ENCODE measurements around the gene PKNOX2. TPM values are rescaled to one million over a fixed set of nuclear protein-coding genes. Genes with fewer than 3 reads are reported as not detected.

The PKNOX2 gene
- total and polyA plus RNA-seq, 3 experiments from 2014 or later, result not detected

DNA sequence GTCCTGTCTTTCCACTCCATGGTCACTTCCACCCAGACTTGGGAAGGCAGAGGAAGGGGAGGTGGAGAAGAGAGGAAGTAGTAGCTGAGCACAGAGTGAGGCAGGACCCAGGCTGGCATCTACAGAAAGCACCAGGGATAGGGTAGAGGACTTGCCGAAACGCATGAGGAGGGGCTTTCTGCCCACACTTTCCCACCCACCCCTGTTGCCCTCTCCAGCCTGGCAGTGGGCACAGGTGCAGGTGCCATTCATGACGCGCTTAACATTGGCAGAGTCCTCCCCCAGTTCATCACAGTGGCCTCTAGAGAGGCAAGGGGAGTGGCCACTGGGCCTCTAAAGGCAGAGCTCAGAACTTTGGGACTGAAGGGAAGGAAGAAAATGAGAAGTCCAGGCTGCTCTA is 249.6 kb downstream of the PKNOX2 start:
- no peaks in the 10 kb centered on the region for H3K27me3 ChIP-seq (ENCODE audit: insufficient read depth, low read length, poor library complexity, severe bottlenecking)
- DNase-seq, result no peak
- CTCF ChIA-PET, result no interaction called here
- peaks cover 0 to 2% (median 0%) of the 10 kb centered on the region in 3 donors for H3K36me3 Mint-ChIP-seq
- H3K27ac Mint-ChIP-seq, result no peak overlapping the region
- H3K9me3 ChIP-seq (ENCODE audit: low read length), result no peaks in the 10 kb centered on the region
- no peak overlapping the region for H3K27ac ChIP-seq (ENCODE audit: low read depth, low read length)
- H3K27me3 Mint-ChIP-seq, result peaks cover 10 to 36% of the 10 kb centered on the region in 2 donors
- no peaks in the 10 kb centered on the region for H3K9me3 Mint-ChIP-seq
- H3K4me1 Mint-ChIP-seq, result no peaks in the 10 kb centered on the region
- POLR2A ChIA-PET, result no interaction called here
- no peaks in the 10 kb centered on the region for H3K36me3 ChIP-seq (ENCODE audit: insufficient read depth, low read length)
- no peak overlapping the region for H3K4me3 ChIP-seq (ENCODE audit: low read length)
- no peaks in the 10 kb centered on the region for H3K4me1 ChIP-seq (ENCODE audit: insufficient read depth, low read length)
- H3K4me3 Mint-ChIP-seq, result no peak overlapping the region

DNA sequence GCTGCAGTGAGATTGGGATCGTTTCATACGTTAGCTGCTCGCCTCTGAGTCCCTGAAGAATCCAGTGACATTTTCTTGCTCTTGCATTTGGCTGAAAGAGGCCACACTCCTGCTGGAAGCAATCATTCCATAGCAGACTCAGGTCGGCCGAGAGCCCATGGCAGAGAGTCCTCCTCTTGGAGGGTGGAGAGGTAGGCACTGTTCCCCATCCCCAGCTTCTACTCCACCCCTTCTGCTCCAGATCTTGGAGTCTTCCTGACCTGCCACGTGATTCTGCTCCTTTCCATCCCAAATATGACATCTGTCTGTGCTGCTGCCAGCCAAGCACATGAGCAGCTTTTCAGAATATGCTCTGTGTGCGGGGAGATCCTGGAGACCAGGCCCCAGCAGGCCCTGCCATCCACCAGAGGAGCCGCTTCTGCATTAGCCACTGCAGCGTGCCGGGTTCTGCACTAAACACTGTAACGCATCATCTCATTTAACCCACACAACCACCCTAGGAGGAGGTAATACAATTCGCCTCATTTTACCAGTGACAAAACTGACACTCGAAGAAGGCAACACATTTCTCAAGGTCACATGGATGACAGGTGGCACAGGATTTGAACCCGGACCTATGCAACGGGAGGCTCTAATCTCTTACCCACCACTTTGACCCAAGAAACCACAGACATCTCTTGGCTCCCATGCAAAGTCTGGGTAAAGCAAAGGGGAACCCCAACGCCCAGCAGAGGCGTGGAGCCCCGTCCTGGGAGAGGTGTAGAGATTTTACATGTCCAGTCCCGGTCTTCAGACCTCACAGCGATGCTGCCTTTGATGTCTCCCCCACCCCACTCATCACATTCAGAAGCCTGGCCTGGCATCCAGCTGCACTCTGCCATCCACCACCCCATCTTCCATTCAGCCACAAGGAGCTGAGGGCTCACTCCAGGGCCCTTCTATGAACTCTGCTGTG is 252.7 kb downstream of the PKNOX2 start:
- no peaks in the 10 kb centered on the region for H3K36me3 Mint-ChIP-seq
- Histone ChIP-seq H3K27me3 (ENCODE audit: insufficient read depth, low read length, poor library complexity, severe bottlenecking) (no peaks in the 10 kb centered on the region), H3K36me3 (ENCODE audit: insufficient read depth, low read length) (no peaks in the 10 kb centered on the region), H3K9me3 (ENCODE audit: low read length) (no peaks in the 10 kb centered on the region), H3K4me3 (ENCODE audit: low read length) (no peak overlapping the region), H3K4me1 (ENCODE audit: insufficient read depth, low read length) (no peaks in the 10 kb centered on the region), H3K27ac (ENCODE audit: low read depth, low read length) (no peak overlapping the region)
- no peaks in the 10 kb centered on the region for H3K4me1 Mint-ChIP-seq
- no peak overlapping the region for H3K27ac Mint-ChIP-seq
- ChIA-PET CTCF (no interaction called here), POLR2A (no interaction called here)
- H3K4me3 Mint-ChIP-seq, result no peak overlapping the region
- H3K9me3 Mint-ChIP-seq, result no peaks in the 10 kb centered on the region
- H3K27me3 Mint-ChIP-seq, result peaks cover 4 to 35% of the 10 kb centered on the region in 2 donors
- no peak for DNase-seq

DNA sequence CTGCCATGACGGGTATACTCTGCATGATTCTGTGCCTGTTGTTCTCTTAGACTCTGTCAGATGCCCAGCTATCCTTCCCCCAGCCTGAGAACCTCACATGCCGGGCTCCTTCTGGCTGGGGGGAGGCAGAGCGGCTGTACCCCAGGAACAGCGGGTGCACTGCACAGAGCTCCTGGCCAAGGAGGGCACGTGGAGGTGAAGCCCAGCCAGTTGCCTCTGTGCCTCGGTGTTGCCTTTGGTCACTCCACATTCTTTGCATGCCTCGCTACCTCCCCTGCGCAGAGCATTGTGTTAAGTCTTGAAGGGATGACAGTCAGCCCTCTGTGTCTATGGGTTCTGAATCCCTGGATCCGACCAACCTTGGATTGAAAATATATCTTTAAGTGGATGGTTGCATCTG is 253.8 kb downstream of the PKNOX2 start:
- no peaks in the 10 kb centered on the region for H3K4me1 ChIP-seq (ENCODE audit: insufficient read depth, low read length)
- Mint-ChIP-seq H3K9me3 (no peaks in the 10 kb centered on the region), H3K27ac (peak overlapping the region in 1 of 8 donors; percentile 79), H3K4me1 (peaks cover 0 to 3% (median 2%) of the 10 kb centered on the region in 3 donors), H3K4me3 (no peak overlapping the region), H3K36me3 (no peaks in the 10 kb centered on the region), H3K27me3 (peaks cover 3 to 29% of the 10 kb centered on the region in 2 donors)
- H3K9me3 ChIP-seq (ENCODE audit: low read length), result no peaks in the 10 kb centered on the region
- no peaks in the 10 kb centered on the region for H3K27me3 ChIP-seq (ENCODE audit: insufficient read depth, low read length, poor library complexity, severe bottlenecking)
- POLR2A ChIA-PET, result no interaction called here
- H3K4me3 ChIP-seq (ENCODE audit: low read length), result no peak overlapping the region
- DNase-seq, result no peak
- CTCF ChIA-PET, result no interaction called here
- H3K27ac ChIP-seq (ENCODE audit: low read depth, low read length), result no peak overlapping the region
- H3K36me3 ChIP-seq (ENCODE audit: insufficient read depth, low read length), result no peaks in the 10 kb centered on the region

DNA sequence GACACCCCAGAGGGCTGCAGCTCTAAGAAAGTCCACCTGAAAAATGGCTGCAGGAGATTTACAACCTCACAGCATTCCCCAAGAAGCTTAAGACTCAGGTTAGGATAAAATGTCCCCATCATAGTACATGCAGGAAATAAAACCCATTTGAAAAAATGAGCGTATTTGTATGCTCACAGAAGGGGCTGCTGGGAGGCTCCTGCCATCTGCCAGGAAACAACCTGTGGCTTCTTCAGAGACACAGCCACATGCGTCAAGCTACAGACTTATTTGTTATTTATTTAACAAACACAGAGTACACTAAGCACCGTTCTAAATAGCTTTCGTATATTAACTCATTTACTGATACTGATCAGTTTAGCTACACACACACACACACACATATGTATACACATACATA is 258.1 kb downstream of the PKNOX2 start:
- Mint-ChIP-seq H3K36me3 (no peaks in the 10 kb centered on the region), H3K27me3 (peaks cover 11 to 30% of the 10 kb centered on the region in 2 donors), H3K4me3 (no peak overlapping the region), H3K27ac (no peak overlapping the region), H3K9me3 (no peaks in the 10 kb centered on the region), H3K4me1 (peaks cover 0 to 3% (median 2%) of the 10 kb centered on the region in 3 donors)
- Histone ChIP-seq H3K27me3 (ENCODE audit: insufficient read depth, low read length, poor library complexity, severe bottlenecking) (no peaks in the 10 kb centered on the region), H3K27ac (ENCODE audit: low read depth, low read length) (no peak overlapping the region), H3K4me1 (ENCODE audit: insufficient read depth, low read length) (no peaks in the 10 kb centered on the region), H3K4me3 (ENCODE audit: low read length) (no peak overlapping the region), H3K9me3 (ENCODE audit: low read length) (no peaks in the 10 kb centered on the region), H3K36me3 (ENCODE audit: insufficient read depth, low read length) (no peaks in the 10 kb centered on the region)
- CTCF ChIA-PET, result interaction anchor here (0.8 to 1.3 kb wide), 3 partner anchors 9 to 11 kb away, joined by 3 to 6 read pairs (median 4); no protein-coding TSS in a partner anchor
- POLR2A ChIA-PET, result no interaction called here
- DNase-seq, result no peak

DNA sequence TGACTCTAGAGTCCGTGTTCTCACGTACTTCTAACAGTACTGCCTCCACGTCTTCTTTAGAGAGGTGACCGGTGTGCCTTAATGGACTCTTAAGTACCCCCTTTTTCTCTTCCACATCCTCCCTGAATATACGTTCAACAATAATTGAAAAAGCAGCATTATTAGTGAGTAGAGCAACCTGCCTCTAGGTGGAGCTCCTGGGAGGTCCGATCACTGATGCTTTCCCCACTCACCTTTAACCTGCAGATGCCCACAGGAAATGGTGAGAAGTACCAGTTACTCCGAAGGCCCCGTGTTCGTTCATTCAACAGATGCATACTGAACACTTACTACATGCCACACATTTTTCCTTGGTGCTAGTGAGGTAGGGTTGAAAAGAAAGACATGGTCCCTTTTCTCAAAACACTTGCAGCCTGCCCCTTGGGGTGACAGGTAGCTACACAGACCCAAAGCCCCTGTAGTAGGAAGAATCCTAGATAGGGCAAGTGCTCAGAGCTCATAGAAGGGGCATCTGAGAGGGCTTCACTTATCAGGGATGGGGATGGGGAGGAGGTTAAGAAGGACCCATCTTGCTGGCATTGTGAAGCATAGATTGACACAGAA is 258.8 kb downstream of the PKNOX2 start:
- CTCF ChIA-PET, result interaction anchor here (0.8 to 1.3 kb wide), 3 partner anchors 8 to 11 kb away, joined by 3 to 6 read pairs (median 4); no protein-coding TSS in a partner anchor
- peak overlapping the region in 2 of 8 donors; percentile 3 to 14 for H3K27ac Mint-ChIP-seq
- no peak overlapping the region for H3K27ac ChIP-seq (ENCODE audit: low read depth, low read length)
- POLR2A ChIA-PET, result no interaction called here
- H3K27me3 ChIP-seq (ENCODE audit: insufficient read depth, low read length, poor library complexity, severe bottlenecking), result no peaks in the 10 kb centered on the region
- no peaks in the 10 kb centered on the region for H3K9me3 ChIP-seq (ENCODE audit: low read length)
- no peaks in the 10 kb centered on the region for H3K4me1 ChIP-seq (ENCODE audit: insufficient read depth, low read length)
- H3K27me3 Mint-ChIP-seq, result peaks cover 10 to 28% of the 10 kb centered on the region in 2 donors
- no peaks in the 10 kb centered on the region for H3K36me3 ChIP-seq (ENCODE audit: insufficient read depth, low read length)
- H3K4me1 Mint-ChIP-seq, result peaks cover 0 to 3% (median 2%) of the 10 kb centered on the region in 3 donors
- no peak overlapping the region for H3K4me3 ChIP-seq (ENCODE audit: low read length)
- no peaks in the 10 kb centered on the region for H3K9me3 Mint-ChIP-seq
- no peaks in the 10 kb centered on the region for H3K36me3 Mint-ChIP-seq
- DNase-seq, result no peak
- H3K4me3 Mint-ChIP-seq, result no peak overlapping the region

DNA sequence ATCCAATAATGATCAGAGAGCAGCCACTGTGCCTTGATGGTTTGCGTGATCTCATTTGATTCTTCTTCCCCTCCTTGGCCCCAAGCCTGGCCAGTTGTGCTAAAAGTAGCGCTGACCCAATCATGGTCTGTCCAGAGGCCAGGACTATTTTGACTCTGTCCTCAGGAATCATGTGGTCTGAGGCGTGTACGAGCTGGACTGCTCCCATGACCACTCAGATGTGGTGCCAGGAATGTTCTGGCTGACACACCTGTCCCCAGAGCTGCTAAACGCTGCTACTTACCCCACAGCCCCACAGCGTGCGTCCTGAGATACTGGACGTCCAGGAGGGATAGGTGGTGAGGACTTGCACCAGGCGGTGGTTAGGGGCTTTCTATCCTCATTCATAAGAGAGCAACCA is 261.1 kb downstream of the PKNOX2 start:
- H3K4me3 ChIP-seq (ENCODE audit: low read length), result no peak overlapping the region
- Mint-ChIP-seq H3K9me3 (no peaks in the 10 kb centered on the region), H3K27me3 (peaks cover 10 to 28% of the 10 kb centered on the region in 2 donors), H3K36me3 (no peaks in the 10 kb centered on the region), H3K27ac (no peak overlapping the region), H3K4me3 (no peak overlapping the region), H3K4me1 (peaks cover 0 to 3% (median 3%) of the 10 kb centered on the region in 3 donors)
- no peaks in the 10 kb centered on the region for H3K27me3 ChIP-seq (ENCODE audit: insufficient read depth, low read length, poor library complexity, severe bottlenecking)
- no peaks in the 10 kb centered on the region for H3K4me1 ChIP-seq (ENCODE audit: insufficient read depth, low read length)
- no peak overlapping the region for H3K27ac ChIP-seq (ENCODE audit: low read depth, low read length)
- DNase-seq, result no peak
- H3K9me3 ChIP-seq (ENCODE audit: low read length), result no peaks in the 10 kb centered on the region
- ChIA-PET CTCF (no interaction called here), POLR2A (no interaction called here)
- H3K36me3 ChIP-seq (ENCODE audit: insufficient read depth, low read length), result no peaks in the 10 kb centered on the region

DNA sequence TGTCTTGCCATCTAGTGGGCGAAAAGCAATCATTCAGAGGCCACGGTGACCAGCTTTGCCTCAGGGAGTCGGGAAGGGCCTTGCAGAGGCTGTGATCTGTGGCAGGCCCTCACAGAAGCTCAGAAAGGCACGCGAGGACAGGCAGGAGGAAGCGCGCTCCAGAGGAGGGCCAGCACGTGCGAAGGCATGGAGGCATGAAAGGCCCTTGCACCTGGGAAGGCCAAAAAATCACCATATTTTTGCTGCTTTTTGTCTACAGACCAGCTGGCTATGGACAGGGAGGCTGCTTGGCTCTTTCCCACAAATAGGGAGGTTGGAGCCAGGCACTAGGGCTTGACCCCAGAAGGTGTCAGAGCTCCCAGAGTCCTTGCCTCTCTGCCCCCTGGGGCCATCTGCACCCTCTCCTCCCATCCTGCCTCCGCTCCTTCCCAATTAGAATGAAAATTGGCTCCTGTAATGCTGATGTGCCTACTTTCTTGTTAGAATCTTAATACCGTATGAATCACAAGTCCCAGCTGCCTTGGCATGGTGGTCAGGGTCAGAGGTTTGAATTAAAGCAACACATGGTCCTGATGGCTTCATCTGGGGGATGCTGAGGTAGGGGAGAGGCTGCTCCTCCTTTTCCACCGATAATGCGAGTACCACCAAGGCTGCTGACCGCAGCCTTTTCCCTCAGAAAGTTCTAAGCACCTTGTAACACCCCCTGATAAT is 262.4 kb downstream of the PKNOX2 start:
- Mint-ChIP-seq H3K27me3 (peaks cover 12 to 26% of the 10 kb centered on the region in 2 donors), H3K36me3 (no peaks in the 10 kb centered on the region), H3K4me3 (no peak overlapping the region), H3K9me3 (no peaks in the 10 kb centered on the region), H3K4me1 (peaks cover 0 to 3% (median 3%) of the 10 kb centered on the region in 3 donors), H3K27ac (no peak overlapping the region)
- POLR2A ChIA-PET, result no interaction called here
- CTCF ChIA-PET, result no interaction called here
- H3K36me3 ChIP-seq (ENCODE audit: insufficient read depth, low read length), result no peaks in the 10 kb centered on the region
- H3K4me1 ChIP-seq (ENCODE audit: insufficient read depth, low read length), result no peaks in the 10 kb centered on the region
- no peaks in the 10 kb centered on the region for H3K9me3 ChIP-seq (ENCODE audit: low read length)
- no peak overlapping the region for H3K27ac ChIP-seq (ENCODE audit: low read depth, low read length)
- no peaks in the 10 kb centered on the region for H3K27me3 ChIP-seq (ENCODE audit: insufficient read depth, low read length, poor library complexity, severe bottlenecking)
- H3K4me3 ChIP-seq (ENCODE audit: low read length), result no peak overlapping the region
- DNase-seq, result no peak
